ENCODE data around the gene SUN1.

DNA sequence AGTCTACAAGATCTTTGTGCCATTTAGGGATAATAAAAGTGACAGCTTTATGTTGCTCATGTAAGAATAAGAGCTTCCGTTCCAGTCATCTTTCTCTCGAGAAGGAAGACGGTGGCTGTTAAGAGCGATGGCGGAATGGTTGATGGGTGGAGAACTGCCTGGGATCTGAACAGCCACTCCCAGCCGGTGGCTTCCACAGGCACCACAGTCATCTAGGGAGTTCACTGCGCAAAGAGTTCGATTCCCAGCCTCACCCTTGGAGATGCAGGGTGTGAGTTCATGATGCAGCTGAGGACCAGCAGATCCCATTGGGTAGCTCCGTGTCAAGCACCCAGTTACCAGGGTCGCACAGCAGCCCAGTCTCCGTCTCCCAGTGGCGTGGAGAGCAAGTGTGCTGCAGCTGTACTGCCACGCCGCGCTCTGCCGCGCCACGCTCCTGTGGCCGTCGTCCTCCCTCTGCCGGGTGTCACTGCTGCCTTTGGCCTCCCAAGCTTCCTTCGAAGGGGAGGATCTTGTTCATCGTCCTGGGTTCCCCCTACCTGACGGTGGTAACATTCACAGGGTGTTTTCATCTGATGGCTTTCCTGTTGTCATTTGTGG, 7.8 kb downstream of the SUN1 start:
- TF ChIP-seq SP1 (IDR thresholded peaks at IDR 0.05; ENCODE audit: low read depth) (no peak), POLR2AphosphoS5 (IDR thresholded peaks at IDR 0.05; ENCODE audit: low read depth, low read length) (no peak), ZNF274 (IDR thresholded peaks at IDR 0.05; ENCODE audit: low read depth, low read length) (no peak)
- TF ChIP-seq, protein P1, sequence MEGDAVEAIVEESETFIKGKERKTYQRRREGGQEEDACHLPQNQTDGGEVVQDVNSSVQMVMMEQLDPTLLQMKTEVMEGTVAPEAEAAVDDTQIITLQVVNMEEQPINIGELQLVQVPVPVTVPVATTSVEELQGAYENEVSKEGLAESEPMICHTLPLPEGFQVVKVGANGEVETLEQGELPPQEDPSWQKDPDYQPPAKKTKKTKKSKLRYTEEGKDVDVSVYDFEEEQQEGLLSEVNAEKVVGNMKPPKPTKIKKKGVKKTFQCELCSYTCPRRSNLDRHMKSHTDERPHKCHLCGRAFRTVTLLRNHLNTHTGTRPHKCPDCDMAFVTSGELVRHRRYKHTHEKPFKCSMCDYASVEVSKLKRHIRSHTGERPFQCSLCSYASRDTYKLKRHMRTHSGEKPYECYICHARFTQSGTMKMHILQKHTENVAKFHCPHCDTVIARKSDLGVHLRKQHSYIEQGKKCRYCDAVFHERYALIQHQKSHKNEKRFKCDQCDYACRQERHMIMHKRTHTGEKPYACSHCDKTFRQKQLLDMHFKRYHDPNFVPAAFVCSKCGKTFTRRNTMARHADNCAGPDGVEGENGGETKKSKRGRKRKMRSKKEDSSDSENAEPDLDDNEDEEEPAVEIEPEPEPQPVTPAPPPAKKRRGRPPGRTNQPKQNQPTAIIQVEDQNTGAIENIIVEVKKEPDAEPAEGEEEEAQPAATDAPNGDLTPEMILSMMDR (IDR thresholded peaks at IDR 0.05 in 2 of 3, conservative IDR thresholded peaks at IDR 0.05 in 1 of 3; ENCODE audit: borderline replicate concordance in 1 of 3, insufficient read depth in 1 of 3, low read depth in 2 of 3, low read length in 2 of 3), result no peak
- TF ChIP-seq, protein P2, sequence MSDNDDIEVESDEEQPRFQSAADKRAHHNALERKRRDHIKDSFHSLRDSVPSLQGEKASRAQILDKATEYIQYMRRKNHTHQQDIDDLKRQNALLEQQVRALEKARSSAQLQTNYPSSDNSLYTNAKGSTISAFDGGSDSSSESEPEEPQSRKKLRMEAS (IDR thresholded peaks at IDR 0.05), result no peak
